ENCODE measurements around the gene ADAMTS18. TPM values are rescaled to one million over a fixed set of nuclear protein-coding genes. Genes with fewer than 3 reads are reported as not detected.

ADAMTS18 gene
- total RNA-seq, 1 experiment from 2014 or later, result not detected

- Histone ChIP-seq H3K9me3 (ENCODE audit: insufficient read depth, low read depth) (no peaks in the 10 kb centered on the region), H3K9me2 (ENCODE audit: insufficient read depth) (no peaks in the 10 kb centered on the region), H3K79me2 (ENCODE audit: low read depth) (no peaks in the 10 kb centered on the region), H3K36me3 (ENCODE audit: low read depth) (no peaks in the 10 kb centered on the region), H3K4me1 (replicated peaks; ENCODE audit: insufficient read depth) (peaks cover 11% of the 10 kb centered on the region; the same call in 1 of the 2 replicates), H2AFZ (no peak overlapping the region), H3K4me3 (no peak overlapping the region), H3K4me2 (no peak overlapping the region), H3F3A (ENCODE audit: insufficient read depth, low read depth) (no peaks in the 10 kb centered on the region), H3K27me3 (ENCODE audit: insufficient read depth, low read depth) (no peaks in the 10 kb centered on the region), H4K20me1 (ENCODE audit: insufficient read depth) (no peaks in the 10 kb centered on the region), H3K27ac (no peak overlapping the region)
- BruUV-seq (replicated peaks), result no TSS peak
- DNase-seq, result no peak
- no peak for TF ChIP-seq EZH2 (IDR thresholded peaks at IDR 0.05; ENCODE audit: low read depth)
- no peak for TF ChIP-seq CTCF (conservative IDR thresholded peaks at IDR 0.05)
- intact Hi-C loops (cut with micrococcal nuclease; ENCODE audit: unreplicated experiment), result no loop called here
- ChIA-PET CTCF (no interaction called here), POLR2A (ENCODE audit: unreplicated experiment) (no interaction called here)
Observed at GRCh38 chr16:77336637-77337036, 98.2 kb downstream of the ADAMTS18 start.

GRCh38 chr16:77335652-77336234 is 99.1 kb downstream of the ADAMTS18 start:
- Histone ChIP-seq H2AFZ (peak overlapping the region; percentile 72), H3K4me3 (no peak overlapping the region), H3K27ac (no peak overlapping the region), H3K9me3 (ENCODE audit: insufficient read depth, low read depth) (no peaks in the 10 kb centered on the region), H3K9me2 (ENCODE audit: insufficient read depth) (no peaks in the 10 kb centered on the region), H3F3A (ENCODE audit: insufficient read depth, low read depth) (no peaks in the 10 kb centered on the region), H3K4me2 (peak overlapping the region; percentile 43), H3K79me2 (ENCODE audit: low read depth) (no peaks in the 10 kb centered on the region), H4K20me1 (ENCODE audit: insufficient read depth) (no peaks in the 10 kb centered on the region), H3K27me3 (ENCODE audit: insufficient read depth, low read depth) (no peaks in the 10 kb centered on the region), H3K36me3 (ENCODE audit: low read depth) (no peaks in the 10 kb centered on the region), H3K4me1 (replicated peaks; ENCODE audit: insufficient read depth) (peaks cover 11% of the 10 kb centered on the region; the same call in 1 of the 2 replicates)
- no peak for TF ChIP-seq EZH2 (IDR thresholded peaks at IDR 0.05; ENCODE audit: low read depth)
- TF ChIP-seq CTCF (conservative IDR thresholded peaks at IDR 0.05), result no peak
- CTCF ChIA-PET, result no interaction called here
- POLR2A ChIA-PET (ENCODE audit: unreplicated experiment), result no interaction called here
- no TSS peak for BruUV-seq (replicated peaks)
- intact Hi-C loops (cut with micrococcal nuclease; ENCODE audit: unreplicated experiment), result no loop called here
- peak in 1 of 2 experiments; percentile 36 for DNase-seq

DNA sequence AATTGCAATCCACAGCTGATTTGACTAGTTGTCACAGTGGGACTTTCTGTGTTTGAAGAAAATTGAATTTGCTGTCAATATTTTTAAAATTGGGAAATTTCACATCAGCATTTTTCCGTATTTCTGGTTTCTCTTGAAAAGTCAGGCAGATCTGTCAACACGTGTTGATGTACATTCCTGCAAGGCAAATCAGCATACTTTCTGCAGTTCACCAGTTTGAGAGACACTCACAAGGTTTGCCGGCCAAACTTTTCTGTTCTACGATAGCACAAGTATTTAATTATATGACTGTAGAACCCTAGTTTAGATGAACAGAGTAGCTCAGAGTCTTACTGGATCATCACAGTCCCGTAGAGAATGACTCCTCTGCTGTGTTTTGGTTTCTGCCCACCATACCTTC is 102.0 kb downstream of the ADAMTS18 start:
- H3K27me3 ChIP-seq (ENCODE audit: insufficient read depth, low read depth), result no peaks in the 10 kb centered on the region
- H3K79me2 ChIP-seq (ENCODE audit: low read depth), result no peaks in the 10 kb centered on the region
- TF ChIP-seq CTCF (conservative IDR thresholded peaks at IDR 0.05) (no peak), EZH2 (IDR thresholded peaks at IDR 0.05; ENCODE audit: low read depth) (no peak)
- no peak overlapping the region for H3K4me2 ChIP-seq
- H3K9me2 ChIP-seq (ENCODE audit: insufficient read depth), result no peaks in the 10 kb centered on the region
- H3K27ac ChIP-seq, result no peak overlapping the region
- H4K20me1 ChIP-seq (ENCODE audit: insufficient read depth), result no peaks in the 10 kb centered on the region
- no peaks in the 10 kb centered on the region for H3K36me3 ChIP-seq (ENCODE audit: low read depth)
- CTCF ChIA-PET, result no interaction called here
- no peak overlapping the region for H3K4me3 ChIP-seq
- POLR2A ChIA-PET (ENCODE audit: unreplicated experiment), result no interaction called here
- peaks cover 11% of the 10 kb centered on the region; the same call in 1 of the 2 replicates for H3K4me1 ChIP-seq (replicated peaks; ENCODE audit: insufficient read depth)
- H3K9me3 ChIP-seq (ENCODE audit: insufficient read depth, low read depth), result no peaks in the 10 kb centered on the region
- DNase-seq, result no peak
- H3F3A ChIP-seq (ENCODE audit: insufficient read depth, low read depth), result no peaks in the 10 kb centered on the region
- intact Hi-C loops (cut with micrococcal nuclease; ENCODE audit: unreplicated experiment), result no loop called here
- no TSS peak for BruUV-seq (replicated peaks)
- H2AFZ ChIP-seq, result no peak overlapping the region
